ENCODE data around the gene CCL2. TPM values are rescaled to one million over a fixed set of nuclear protein-coding genes. Genes with fewer than 3 reads are reported as not detected.

CCL2 gene
- total and polyA plus RNA-seq, 2 of the 8 experiments (the other 6 are each of a cell fraction or from before 2014, with no cell fraction given), result 3.0 to 3.7 TPM

DNA sequence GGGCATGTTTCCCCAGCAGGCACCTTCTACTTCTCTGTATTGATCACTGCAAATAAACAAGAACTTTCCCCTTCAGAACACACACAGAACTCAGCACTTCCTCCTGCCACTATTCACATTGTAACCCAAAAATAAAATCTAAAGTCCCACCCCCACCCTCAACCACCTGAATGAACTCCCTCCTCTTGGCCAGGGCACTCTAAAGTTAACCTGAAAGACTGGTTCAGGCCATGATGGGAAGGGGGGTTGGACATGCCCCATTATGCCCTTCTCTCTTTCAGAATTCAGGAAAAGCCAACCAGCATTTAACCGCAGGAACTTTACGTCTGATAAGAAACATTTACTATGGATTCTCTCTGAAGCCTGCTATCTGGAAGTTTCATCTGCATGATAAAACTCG lies 27.4 kb upstream of the CCL2 start (continued):
- no peak for TF ChIP-seq TAF1 (IDR thresholded peaks at IDR 0.05; ENCODE audit: low read depth, low read length)
